Measurements from ENCODE around the gene ATRN. TPM values are rescaled to one million over a fixed set of nuclear protein-coding genes. Genes with fewer than 3 reads are reported as not detected.

Gene ATRN
- total RNA-seq, 1 experiment from 2014 or later = 19.9 TPM

GRCh38 chr20:3479759-3480615 lies 9.2 kb downstream of the ATRN start:
- TF ChIP-seq ZNF512 (CRISPR knock-in tag; IDR thresholded peaks at IDR 0.05; ENCODE audit: borderline replicate concordance) = no peak
- TF ChIP-seq FOXK1 (CRISPR knock-in tag; IDR thresholded peaks at IDR 0.05) = no peak
- no peak for TF ChIP-seq USF2 (CRISPR knock-in tag; IDR thresholded peaks at IDR 0.05)
- no peak for TF ChIP-seq SMAD4 (CRISPR knock-in tag; IDR thresholded peaks at IDR 0.05)
- no peak for TF ChIP-seq TEAD4 (CRISPR knock-in tag; IDR thresholded peaks at IDR 0.05)
- TF ChIP-seq SP1 (CRISPR knock-in tag; conservative IDR thresholded peaks at IDR 0.05) = no peak
- no peak for TF ChIP-seq GABPB1 (CRISPR knock-in tag; IDR thresholded peaks at IDR 0.05)
- no peak for TF ChIP-seq MLX (CRISPR knock-in tag; IDR thresholded peaks at IDR 0.05)
- no peak for TF ChIP-seq ATF6 (CRISPR knock-in tag; IDR thresholded peaks at IDR 0.05)
- TF ChIP-seq TCF7 (CRISPR knock-in tag; IDR thresholded peaks at IDR 0.05; ENCODE audit: low read depth) = no peak
- TF ChIP-seq ZNF281 (CRISPR knock-in tag; IDR thresholded peaks at IDR 0.05) = no peak
- TF ChIP-seq TEAD1 (CRISPR knock-in tag; IDR thresholded peaks at IDR 0.05) = no peak
- CTCF ChIA-PET = no interaction called here
- DNase-seq (ENCODE audit: low spot score) = no peak
- Mint-ChIP-seq H3K27me3 (ENCODE audit: low read depth) (no peaks in the 10 kb centered on the region), H3K9me3 (no peaks in the 10 kb centered on the region), H3K4me3 (no peak overlapping the region), H3K4me1 (no peaks in the 10 kb centered on the region), H3K36me3 (no peaks in the 10 kb centered on the region), H3K27ac (no peak overlapping the region)
- POLR2A ChIA-PET = no interaction called here
- ATAC-seq = no peak

GRCh38 chr20:3483309-3483708 lies 12.5 kb downstream of the ATRN start:
- Mint-ChIP-seq H3K36me3 (peaks cover 12% of the 10 kb centered on the region), H3K27ac (no peak overlapping the region), H3K4me1 (no peaks in the 10 kb centered on the region), H3K4me3 (no peak overlapping the region), H3K9me3 (peaks cover 20% of the 10 kb centered on the region), H3K27me3 (ENCODE audit: low read depth) (no peaks in the 10 kb centered on the region; the same call in 1 of the 2 replicates)
- DNase-seq (ENCODE audit: low spot score) (no peak), ATAC-seq (no peak)
- ChIA-PET POLR2A (no interaction called here), CTCF (no interaction called here)
- TF ChIP-seq FOXP4 (CRISPR knock-in tag; IDR thresholded peaks at IDR 0.05) (no peak), GABPB1 (CRISPR knock-in tag; IDR thresholded peaks at IDR 0.05) (peak; percentile 54), JUN (CRISPR knock-in tag; IDR thresholded peaks at IDR 0.05) (no peak)
